Naive B cell (primary cell): ENCODE results near the gene NR5A1. TPM values are rescaled to one million over a fixed set of nuclear protein-coding genes. Genes with fewer than 3 reads are reported as not detected.
A peak's percentile ranks its signal among the peaks of the same experiment; 100 is the strongest.

ENCODE experiments used
- ATAC-seq, 2 donors: fragments of 150-1000 bp; cut with Tn5 transposase; 2 replicates each; pipeline ENCODE4 v1.10.0; 2021; ENCODE audit warnings: low read depth in 2 of 2, mild to moderate bottlenecking in 2 of 2, moderate library complexity in 2 of 2
- DNase-seq: peaks from one replicate; pipeline ENCODE4 v3.0.0; 2022
- H3K27ac Mint-ChIP-seq, 6 donors: one replicate each; pipeline ENCODE4 v1.8.0; 2020 to 2022; ENCODE audit warnings: mild to moderate bottlenecking in 6 of 6, mixed read lengths in 6 of 6, moderate library complexity in 5 of 6, inconsistent platforms in 2 of 6
- H3K27me3 Mint-ChIP-seq, 3 donors: one replicate each; pipeline ENCODE4 v1.8.0; 2021 to 2022; ENCODE audit warnings: mixed read lengths in 3 of 3, mild to moderate bottlenecking in 1 of 3
- H3K36me3 Mint-ChIP-seq, 2 donors: one replicate each; pipeline ENCODE4 v1.8.0; 2020 to 2022; ENCODE audit warnings: mixed read lengths in 2 of 2, inconsistent platforms in 1 of 2, mild to moderate bottlenecking in 1 of 2
- H3K4me1 Mint-ChIP-seq, 3 donors: one replicate each; pipeline ENCODE4 v1.8.0; 2020 to 2022; ENCODE audit warnings: mixed read lengths in 3 of 3, inconsistent platforms in 1 of 3, mild to moderate bottlenecking in 1 of 3, moderate library complexity in 1 of 3
- H3K4me3 Mint-ChIP-seq, 8 donors: one replicate each; pipeline ENCODE4 v1.8.0; 2020 to 2022; ENCODE audit warnings: mild to moderate bottlenecking in 8 of 8, mixed read lengths in 8 of 8, moderate library complexity in 8 of 8, inconsistent platforms in 2 of 8
- H3K9me3 Mint-ChIP-seq, 7 donors: one replicate each; pipeline ENCODE4 v1.8.0; 2020 to 2022; ENCODE audit warnings: mixed read lengths in 7 of 7, mild to moderate bottlenecking in 5 of 7, inconsistent platforms in 2 of 7, moderate library complexity in 1 of 7
- polyA plus RNA-seq, 6 donors: library from polyadenylated mRNA; unstranded; fragments of 300-500 nt; fragmentation: Illumina TruSeq; gene quantifications; one replicate each; pipeline ENCODE4 v1.2.3, GENCODE V29; 2021; ENCODE audit warnings: low read depth in 6 of 6

Gene NR5A1
- polyA plus RNA-seq, 6 donors from 2014 or later = not detected

- no peak for ATAC-seq
- H3K9me3 Mint-ChIP-seq = peaks cover 0 to 4% (median 0%) of the 10 kb centered on the region in 7 donors
- H3K36me3 Mint-ChIP-seq = peaks cover 0 to 9% of the 10 kb centered on the region in 2 donors
- H3K4me3 Mint-ChIP-seq = peak overlapping the region in 1 of 8 donors; percentile 51
- no peak for DNase-seq
- peaks cover 22 to 33% (median 23%) of the 10 kb centered on the region in 3 donors for H3K4me1 Mint-ChIP-seq
- peaks cover 17 to 54% (median 40%) of the 10 kb centered on the region in 3 donors for H3K27me3 Mint-ChIP-seq
- no peak overlapping the region for H3K27ac Mint-ChIP-seq
Measured at GRCh38 chr9:124500028-124500795, 7.0 kb downstream of the NR5A1 start.

GRCh38 chr9:124499216-124499615, 8.0 kb downstream of the NR5A1 start:
- Mint-ChIP-seq H3K4me1 (peaks cover 21 to 31% (median 21%) of the 10 kb centered on the region in 3 donors), H3K4me3 (peak overlapping the region in 1 of 8 donors; percentile 51), H3K27me3 (peaks cover 17 to 51% (median 35%) of the 10 kb centered on the region in 3 donors), H3K9me3 (peaks cover 0 to 4% (median 0%) of the 10 kb centered on the region in 7 donors), H3K27ac (no peak overlapping the region), H3K36me3 (peaks cover 0 to 8% of the 10 kb centered on the region in 2 donors)
- DNase-seq (no peak), ATAC-seq (no peak)

- Mint-ChIP-seq H3K4me1 (peaks cover 15 to 27% (median 15%) of the 10 kb centered on the region in 3 donors), H3K36me3 (peaks cover 0 to 2% of the 10 kb centered on the region in 2 donors), H3K27ac (no peak overlapping the region), H3K9me3 (no peaks in the 10 kb centered on the region), H3K27me3 (peaks cover 11 to 45% (median 29%) of the 10 kb centered on the region in 3 donors), H3K4me3 (no peak overlapping the region)
- DNase-seq = no peak
- no peak for ATAC-seq
Measured at GRCh38 chr9:124498499-124499146, 8.6 kb downstream of the NR5A1 start.

GRCh38 chr9:124498040-124498439, 9.2 kb downstream of the NR5A1 start:
- no peak for ATAC-seq
- Mint-ChIP-seq H3K27ac (no peak overlapping the region), H3K9me3 (no peaks in the 10 kb centered on the region), H3K4me3 (no peak overlapping the region), H3K36me3 (no peaks in the 10 kb centered on the region), H3K4me1 (peaks cover 13 to 25% (median 14%) of the 10 kb centered on the region in 3 donors), H3K27me3 (peaks cover 10 to 39% (median 26%) of the 10 kb centered on the region in 3 donors)
- DNase-seq = no peak

GRCh38 chr9:124497441-124497840, 9.8 kb downstream of the NR5A1 start:
- Mint-ChIP-seq H3K4me3 (no peak overlapping the region), H3K27ac (no peak overlapping the region), H3K9me3 (no peaks in the 10 kb centered on the region), H3K4me1 (peaks cover 13 to 25% (median 14%) of the 10 kb centered on the region in 3 donors), H3K36me3 (no peaks in the 10 kb centered on the region), H3K27me3 (peaks cover 10 to 36% (median 29%) of the 10 kb centered on the region in 3 donors)
- DNase-seq (no peak), ATAC-seq (no peak)

- H3K9me3 Mint-ChIP-seq = no peaks in the 10 kb centered on the region
- ATAC-seq = no peak
Measured at GRCh38 chr9:124496463-124496862, 10.7 kb downstream of the NR5A1 start.

GRCh38 chr9:124496075-124496449, 11.1 kb downstream of the NR5A1 start:
- H3K27ac Mint-ChIP-seq = peak overlapping the region in 2 of 6 donors; percentile 3 to 68
- no peaks in the 10 kb centered on the region for H3K9me3 Mint-ChIP-seq
- H3K4me1 Mint-ChIP-seq = peaks cover 13 to 25% (median 14%) of the 10 kb centered on the region in 3 donors
- ATAC-seq = no peak
- DNase-seq = no peak
- peaks cover 9 to 33% (median 32%) of the 10 kb centered on the region in 3 donors for H3K27me3 Mint-ChIP-seq
- no peaks in the 10 kb centered on the region for H3K36me3 Mint-ChIP-seq
- H3K4me3 Mint-ChIP-seq = peak overlapping the region in 3 of 8 donors; percentile 4 to 62 (median 44)

More at GRCh38 chr9:124496463-124496862, 10.7 kb downstream of the NR5A1 start:
- Mint-ChIP-seq H3K4me3 (no peak overlapping the region), H3K27me3 (peaks cover 10 to 35% (median 35%) of the 10 kb centered on the region in 3 donors), H3K4me1 (peaks cover 13 to 25% (median 14%) of the 10 kb centered on the region in 3 donors), H3K27ac (no peak overlapping the region), H3K36me3 (no peaks in the 10 kb centered on the region)
- DNase-seq = no peak

- Mint-ChIP-seq H3K9me3 (no peaks in the 10 kb centered on the region), H3K27me3 (peaks cover 5 to 30% (median 29%) of the 10 kb centered on the region in 3 donors), H3K4me1 (peaks cover 10 to 25% (median 13%) of the 10 kb centered on the region in 3 donors), H3K4me3 (peak overlapping the region in 2 of 8 donors; percentile 4 to 44), H3K27ac (peak overlapping the region in 2 of 6 donors; percentile 3 to 68), H3K36me3 (no peaks in the 10 kb centered on the region)
- DNase-seq (no peak), ATAC-seq (no peak)
Measured at GRCh38 chr9:124495126-124496074, 11.8 kb downstream of the NR5A1 start.

- Mint-ChIP-seq H3K4me1 (peaks cover 6 to 18% (median 13%) of the 10 kb centered on the region in 3 donors), H3K27ac (no peak overlapping the region)
- no peak for ATAC-seq
Measured at GRCh38 chr9:124493794-124494479, 13.3 kb downstream of the NR5A1 start.

GRCh38 chr9:124493218-124493617, 14.0 kb downstream of the NR5A1 start:
- ATAC-seq = no peak
- Mint-ChIP-seq H3K27me3 (peaks cover 0 to 41% (median 39%) of the 10 kb centered on the region in 3 donors), H3K4me1 (peaks cover 6 to 21% (median 13%) of the 10 kb centered on the region in 3 donors), H3K27ac (no peak overlapping the region), H3K9me3 (no peaks in the 10 kb centered on the region), H3K4me3 (no peak overlapping the region), H3K36me3 (no peaks in the 10 kb centered on the region)
- DNase-seq = no peak

More at GRCh38 chr9:124493794-124494479, 13.3 kb downstream of the NR5A1 start:
- no peak for DNase-seq
- H3K4me3 Mint-ChIP-seq = no peak overlapping the region
- H3K36me3 Mint-ChIP-seq = no peaks in the 10 kb centered on the region
- peaks cover 0 to 36% (median 35%) of the 10 kb centered on the region in 3 donors for H3K27me3 Mint-ChIP-seq
- H3K9me3 Mint-ChIP-seq = no peaks in the 10 kb centered on the region

- H3K4me1 Mint-ChIP-seq = peaks cover 6 to 19% (median 13%) of the 10 kb centered on the region in 3 donors
- no peak for DNase-seq
- peaks cover 0 to 45% (median 39%) of the 10 kb centered on the region in 3 donors for H3K27me3 Mint-ChIP-seq
- ATAC-seq = no peak
- H3K36me3 Mint-ChIP-seq = no peaks in the 10 kb centered on the region
- H3K4me3 Mint-ChIP-seq = no peak overlapping the region
- H3K27ac Mint-ChIP-seq = no peak overlapping the region
- H3K9me3 Mint-ChIP-seq = no peaks in the 10 kb centered on the region
Measured at GRCh38 chr9:124492818-124493217, 14.4 kb downstream of the NR5A1 start.
